K562 (cell line): ENCODE data around the gene IFT81.

Experiments used
- ARHGAP35 ChIP-seq: fragments of 450-650 bp; IDR thresholded peaks from 2 replicates; pipeline ENCODE4 v1.6.1; 2018; ENCODE audit not compliant: partially characterized antibody
- ATF1 ChIP-seq, 2 experiments: fragments of 450-650 bp in 1 of 2; IDR thresholded peaks; 2 replicates each; pipeline ENCODE4 v1.6.1; 2016; ENCODE audit warnings: missing compliant biosample characterization in 1 of 2, missing genetic modification characterization in 1 of 2
- CTCF ChIP-seq, 3 experiments: IDR thresholded peaks in 2 of 3; conservative IDR thresholded peaks in 1 of 3; 2 replicates each; pipeline ENCODE4 v1.5.1; 2011 to 2012; ENCODE audit warnings: low read length in 3 of 3, mild to moderate bottlenecking in 3 of 3, control low read depth in 2 of 3, improper control_type of control experiment in 1 of 3, inconsistent platforms in 1 of 3, low read depth in 1 of 3, mixed read lengths in 1 of 3, moderate library complexity in 1 of 3; ENCODE audit not compliant: insufficient read depth in 2 of 3
- HMGN3 ChIP-seq: IDR thresholded peaks from 2 replicates; pipeline ENCODE4 v1.6.1; 2011; ENCODE audit warnings: borderline replicate concordance, low read depth, mild to moderate bottlenecking, mixed read lengths, low read length; ENCODE audit not compliant: insufficient read length; ENCODE audit errors: extremely low read depth
- NFIX ChIP-seq: fragments of 250-450 bp; sonication (Bioruptor Pico); IDR thresholded peaks from 2 replicates; pipeline ENCODE4 v1.4.0; 2020; ENCODE audit warnings: low read depth, mild to moderate bottlenecking, moderate library complexity
- NRF1 ChIP-seq, 2 experiments: fragments of 450-650 bp; IDR thresholded peaks in 1 of 2; conservative IDR thresholded peaks in 1 of 2; 2 replicates each; pipeline ENCODE4 v1.6.1; 2014; ENCODE audit warnings: mild to moderate bottlenecking in 2 of 2
- RBM22 ChIP-seq: fragments of 200-400 bp; formaldehyde crosslinking; IDR thresholded peaks from 2 replicates; pipeline ENCODE4 v1.6.1; 2018; ENCODE audit warnings: low read length, low read depth; ENCODE audit not compliant: poor library complexity, severe bottlenecking
- ZBTB40 ChIP-seq, 2 experiments: fragments of 450-650 bp in 1 of 2; sonication (generic) in 1 of 2; formaldehyde crosslinking in 1 of 2; IDR thresholded peaks; 2 replicates each; pipeline versions ENCODE4 v1.7.1 to v1.9.0; 2016 to 2022; ENCODE audit warnings: inconsistent platforms in 1 of 2, mild to moderate bottlenecking in 1 of 2, missing genetic modification reagents in 1 of 2
- ZFX ChIP-seq: sonication (generic); formaldehyde crosslinking; IDR thresholded peaks from 2 replicates; pipeline ENCODE4 v1.8.0; 2022; ENCODE audit warnings: mild to moderate bottlenecking, missing genetic modification reagents, moderate library complexity
- ZNF263 ChIP-seq: sonication (generic); formaldehyde crosslinking; IDR thresholded peaks from 2 replicates; pipeline ENCODE4 v1.8.0; 2022; ENCODE audit warnings: mild to moderate bottlenecking, missing genetic modification reagents, borderline replicate concordance
- ZNF644 ChIP-seq: fragments of 200-800 bp; sonication (Bioruptor generic); IDR thresholded peaks from 2 replicates; pipeline ENCODE4 v1.6.1; 2016; ENCODE audit warnings: low read depth, missing genetic modification characterization, missing compliant biosample characterization
- ZNF830 ChIP-seq: fragments of 250-450 bp; sonication (Bioruptor Pico); IDR thresholded peaks from 2 replicates; pipeline ENCODE4 v1.5.0; 2021; ENCODE audit warnings: mild to moderate bottlenecking
- TF ChIP-seq, protein P1 (sequence below): sonication (generic); formaldehyde crosslinking; IDR thresholded peaks from 2 replicates; pipeline ENCODE4 v1.8.1; 2022; ENCODE audit warnings: missing genetic modification reagents
- TF ChIP-seq, protein P2 (sequence below): fragments of 250-450 bp; sonication (Bioruptor Pico); IDR thresholded peaks from 2 replicates; pipeline ENCODE4 v1.5.0; 2021; ENCODE audit warnings: mild to moderate bottlenecking, borderline replicate concordance

DNA sequence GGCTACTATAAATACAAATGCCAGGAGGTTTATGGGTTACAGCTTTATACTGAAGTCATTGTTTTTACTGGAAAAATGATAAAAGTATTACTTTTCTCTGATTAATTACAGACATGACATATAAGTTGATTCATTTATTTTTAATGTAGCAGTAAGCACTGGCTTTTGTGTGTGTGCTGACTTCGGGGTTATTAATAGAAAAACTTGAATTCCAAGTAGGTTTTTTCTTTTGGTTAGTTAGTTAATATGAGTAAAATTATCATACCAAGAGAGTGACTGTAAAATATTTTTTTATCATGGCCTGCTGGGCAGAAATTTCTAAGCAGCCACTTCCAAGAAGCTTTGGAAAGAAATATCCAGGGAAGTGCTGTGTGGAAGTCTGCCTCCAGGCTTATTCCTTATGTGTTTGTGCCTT is 56.4 kb downstream of the IFT81 start:
- TF ChIP-seq, protein P1, sequence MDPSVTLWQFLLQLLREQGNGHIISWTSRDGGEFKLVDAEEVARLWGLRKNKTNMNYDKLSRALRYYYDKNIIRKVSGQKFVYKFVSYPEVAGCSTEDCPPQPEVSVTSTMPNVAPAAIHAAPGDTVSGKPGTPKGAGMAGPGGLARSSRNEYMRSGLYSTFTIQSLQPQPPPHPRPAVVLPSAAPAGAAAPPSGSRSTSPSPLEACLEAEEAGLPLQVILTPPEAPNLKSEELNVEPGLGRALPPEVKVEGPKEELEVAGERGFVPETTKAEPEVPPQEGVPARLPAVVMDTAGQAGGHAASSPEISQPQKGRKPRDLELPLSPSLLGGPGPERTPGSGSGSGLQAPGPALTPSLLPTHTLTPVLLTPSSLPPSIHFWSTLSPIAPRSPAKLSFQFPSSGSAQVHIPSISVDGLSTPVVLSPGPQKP (CRISPR knock-in tag), result no peak
- TF ChIP-seq NFIX (CRISPR knock-in tag) (no peak), NRF1 (conservative IDR thresholded peaks at IDR 0.05 in 1 of 2, IDR thresholded peaks at IDR 0.05 in 1 of 2) (no peak), ZBTB40 (IDR thresholded peaks at IDR 0.05) (no peak), ZBTB40 (CRISPR knock-in tag; IDR thresholded peaks at IDR 0.05) (no peak), ZNF263 (CRISPR knock-in tag) (no peak), ZFX (no peak), ATF1 (CRISPR knock-in tag; IDR thresholded peaks at IDR 0.05) (no peak), ATF1 (tag; IDR thresholded peaks at IDR 0.05) (no peak), ZNF830 (CRISPR knock-in tag) (no peak), ARHGAP35 (no peak), ZNF644 (tag) (no peak), CTCF (IDR thresholded peaks at IDR 0.05 in 2 of 3, conservative IDR thresholded peaks at IDR 0.05 in 1 of 3; ENCODE audit: insufficient read depth in 2 of 3, low read depth in 1 of 3, low read length in 3 of 3) (no peak), HMGN3 (no peak), RBM22 (no peak)
- TF ChIP-seq, protein P2, sequence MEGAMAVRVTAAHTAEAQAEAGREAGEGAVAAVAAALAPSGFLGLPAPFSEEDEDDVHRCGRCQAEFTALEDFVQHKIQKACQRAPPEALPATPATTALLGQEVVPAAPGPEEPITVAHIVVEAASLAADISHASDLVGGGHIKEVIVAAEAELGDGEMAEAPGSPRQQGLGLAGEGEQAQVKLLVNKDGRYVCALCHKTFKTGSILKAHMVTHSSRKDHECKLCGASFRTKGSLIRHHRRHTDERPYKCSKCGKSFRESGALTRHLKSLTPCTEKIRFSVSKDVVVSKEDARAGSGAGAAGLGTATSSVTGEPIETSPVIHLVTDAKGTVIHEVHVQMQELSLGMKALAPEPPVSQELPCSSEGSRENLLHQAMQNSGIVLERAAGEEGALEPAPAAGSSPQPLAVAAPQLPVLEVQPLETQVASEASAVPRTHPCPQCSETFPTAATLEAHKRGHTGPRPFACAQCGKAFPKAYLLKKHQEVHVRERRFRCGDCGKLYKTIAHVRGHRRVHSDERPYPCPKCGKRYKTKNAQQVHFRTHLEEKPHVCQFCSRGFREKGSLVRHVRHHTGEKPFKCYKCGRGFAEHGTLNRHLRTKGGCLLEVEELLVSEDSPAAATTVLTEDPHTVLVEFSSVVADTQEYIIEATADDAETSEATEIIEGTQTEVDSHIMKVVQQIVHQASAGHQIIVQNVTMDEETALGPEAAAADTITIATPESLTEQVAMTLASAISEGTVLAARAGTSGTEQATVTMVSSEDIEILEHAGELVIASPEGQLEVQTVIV, result no peak
